Measurements from ENCODE around the gene UNG.

GRCh38 chr12:109088818-109089217, 8.6 kb upstream of the UNG start:
- TF ChIP-seq EP300 (IDR thresholded peaks at IDR 0.05; ENCODE audit: borderline replicate concordance in 1 of 2, low read depth in 1 of 2, low read length in 1 of 2) (no peak), USF2 (IDR thresholded peaks at IDR 0.05; ENCODE audit: borderline replicate concordance, low read depth, low read length) (no peak), RAD21 (IDR thresholded peaks at IDR 0.05; ENCODE audit: low read length) (no peak), TEAD4 (IDR thresholded peaks at IDR 0.05; ENCODE audit: borderline replicate concordance, insufficient read depth) (no peak), CHD2 (IDR thresholded peaks at IDR 0.05; ENCODE audit: low read length, partially characterized antibody) (no peak), MAX (IDR thresholded peaks at IDR 0.05; ENCODE audit: low read depth) (no peak), USF1 (IDR thresholded peaks at IDR 0.05; ENCODE audit: borderline replicate concordance, low read depth) (no peak), PBX3 (IDR thresholded peaks at IDR 0.05) (no peak), CTCF (IDR thresholded peaks at IDR 0.05) (no peak), NRF1 (IDR thresholded peaks at IDR 0.05; ENCODE audit: low read depth, low read length) (no peak), RFX5 (IDR thresholded peaks at IDR 0.05; ENCODE audit: low read length) (no peak)

Data from SK-N-SH (cell line).